GM19455 (cell line): ENCODE data around the gene TP63.

Source experiments
- ATAC-seq: cut with Tn5 transposase; IDR thresholded peaks from one replicate; pipeline ENCODE4 v1.9.1; 2021; ENCODE audit not compliant: unreplicated experiment

Gene TP63

DNA sequence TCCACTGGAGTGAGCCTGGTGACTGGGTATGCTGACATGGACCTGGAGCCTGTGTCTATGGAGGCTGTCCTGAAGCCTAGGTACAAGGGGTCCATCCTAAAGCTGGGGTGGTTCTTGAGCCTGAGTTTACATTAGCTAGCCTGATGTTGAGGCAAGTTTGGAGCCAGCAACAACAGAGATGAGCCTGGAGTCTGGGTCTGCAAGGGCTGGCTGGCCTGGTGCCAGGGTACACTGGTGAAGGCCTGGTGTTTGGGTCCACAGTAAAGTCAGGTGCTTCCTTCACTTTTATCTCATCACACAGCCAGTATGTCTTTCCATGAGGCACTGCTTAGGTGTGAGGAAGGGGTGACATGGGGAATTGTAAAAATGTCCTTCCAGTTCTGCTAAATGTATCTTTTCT is 49.5 kb downstream of the TP63 start:
- no peak for ATAC-seq

DNA sequence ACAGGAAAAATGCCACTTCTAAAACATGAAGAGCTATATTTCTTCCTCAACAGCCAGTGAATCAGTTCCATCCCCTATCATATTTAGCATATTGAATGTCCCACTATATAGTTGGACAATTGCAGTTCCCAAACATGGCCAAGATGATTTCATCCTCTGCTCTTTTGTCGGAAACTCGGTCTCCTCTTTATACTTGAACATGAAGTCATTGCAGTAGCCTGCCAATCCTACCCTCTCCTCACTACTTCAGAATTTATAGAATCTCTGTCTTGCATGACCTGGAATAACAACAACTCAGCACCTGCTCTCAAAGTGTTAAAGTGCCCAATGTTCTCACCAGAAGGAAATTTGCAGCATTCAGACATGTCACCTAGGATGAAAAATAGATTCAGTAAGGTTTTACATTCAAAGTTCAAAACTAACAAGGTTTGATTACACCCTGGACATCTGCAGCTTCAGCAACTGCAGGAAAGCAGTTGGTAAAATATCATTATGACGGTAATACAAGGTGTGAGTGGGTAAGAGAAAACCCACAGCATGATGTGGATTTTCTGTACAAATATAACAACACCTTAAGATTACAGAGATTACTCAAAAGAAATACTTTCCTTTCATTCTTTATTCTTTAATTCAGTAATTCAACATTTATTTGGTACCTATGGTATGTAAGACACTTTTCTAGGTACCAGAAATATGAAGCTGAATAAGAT is 52.5 kb downstream of the TP63 start:
- no peak for ATAC-seq

DNA sequence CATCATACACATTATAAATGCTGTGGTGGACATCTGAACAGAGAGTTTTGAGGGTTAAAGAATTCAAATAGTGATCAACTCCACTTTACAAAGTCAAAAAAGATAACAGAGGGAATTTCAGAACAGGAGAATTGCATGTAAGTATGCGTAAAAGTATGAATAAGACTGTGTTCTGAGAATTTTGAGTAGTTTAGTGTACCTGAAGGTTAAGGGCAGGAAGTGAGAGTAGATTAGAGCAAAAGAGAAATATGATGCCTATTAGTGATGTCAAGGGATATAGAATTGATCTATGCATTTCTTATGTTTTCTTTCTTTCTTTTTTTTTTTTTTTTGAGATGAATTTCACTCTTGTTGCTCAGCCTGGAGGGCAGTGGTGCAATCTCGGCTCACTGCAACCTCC is 53.1 kb downstream of the TP63 start:
- ATAC-seq = no peak

DNA sequence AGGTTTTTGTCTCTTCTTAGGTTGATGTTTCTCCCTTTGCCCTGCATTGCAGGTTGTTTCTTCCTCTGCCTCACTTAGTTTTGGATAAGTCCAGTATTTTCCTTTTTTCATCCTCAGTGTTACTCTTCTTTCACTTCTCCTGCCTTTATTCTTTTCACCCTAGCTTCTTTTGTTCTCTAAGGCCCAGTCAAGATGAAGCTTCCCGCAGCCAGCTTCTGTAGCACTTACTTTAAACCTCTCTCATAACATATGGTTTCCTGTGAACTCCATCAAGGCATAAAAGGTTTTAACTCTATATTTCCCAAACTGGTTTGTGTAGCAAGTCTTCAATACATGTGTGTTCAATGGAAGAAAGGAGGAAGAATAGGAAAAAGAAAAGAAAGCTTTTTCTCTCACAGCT is 54.1 kb downstream of the TP63 start:
- no peak for ATAC-seq

DNA sequence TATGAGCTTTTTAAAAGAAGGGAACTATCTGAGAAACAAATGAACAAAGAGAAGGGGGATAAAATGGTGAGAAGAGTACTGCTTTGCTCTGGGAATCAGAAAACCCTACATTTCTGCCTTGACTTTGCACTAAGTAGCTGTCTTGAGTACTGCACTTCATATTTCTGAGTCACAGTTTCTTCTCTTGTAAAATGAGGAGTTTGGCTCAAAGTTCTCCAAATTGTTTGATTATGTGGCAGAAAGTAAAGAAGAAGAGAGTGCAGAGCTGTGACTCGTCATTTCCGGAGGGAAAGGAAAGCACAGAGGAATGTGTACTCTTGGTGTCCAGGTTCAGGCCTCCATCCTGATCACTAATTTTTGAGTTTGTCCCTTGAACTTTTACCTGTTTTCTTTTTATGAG is 54.7 kb downstream of the TP63 start:
- ATAC-seq = no peak

DNA sequence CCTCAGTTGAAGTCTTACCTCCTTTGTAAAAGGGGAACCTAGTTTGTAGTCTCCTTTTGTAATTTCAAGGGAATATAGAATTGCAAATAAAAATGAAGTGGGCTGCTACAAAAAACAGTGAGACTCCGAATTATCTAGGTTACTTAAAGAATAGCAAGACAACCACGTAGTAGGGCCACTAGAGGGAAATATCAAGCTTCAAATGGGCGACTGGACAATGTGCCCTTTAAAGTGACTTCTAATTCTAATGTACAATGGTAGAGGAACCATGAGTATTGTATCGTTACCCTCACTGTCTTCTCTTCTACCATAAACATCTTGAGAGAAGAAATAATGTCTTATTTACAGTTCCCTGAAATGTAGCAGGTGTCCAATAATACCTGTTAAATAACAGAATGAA is 56.3 kb downstream of the TP63 start:
- no peak for ATAC-seq

DNA sequence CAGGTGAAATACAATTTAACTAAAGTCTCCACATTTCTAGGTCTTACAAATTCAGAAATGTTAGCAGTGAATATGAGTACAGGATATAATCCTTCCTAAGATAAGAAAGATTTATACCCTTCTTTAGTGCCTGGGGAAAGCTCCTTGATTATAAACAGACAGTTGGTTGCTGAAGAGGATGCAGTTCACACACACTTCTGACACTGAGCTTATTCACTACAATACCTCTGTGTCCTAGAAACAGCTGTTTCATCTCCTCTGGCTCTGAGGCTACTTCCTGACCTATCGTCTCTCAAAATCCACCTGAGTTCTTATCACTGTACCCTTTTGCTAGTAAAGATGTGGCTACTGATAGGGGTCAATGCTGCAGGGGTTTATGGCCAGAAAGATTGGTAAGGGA is 57.1 kb downstream of the TP63 start:
- ATAC-seq = no peak

DNA sequence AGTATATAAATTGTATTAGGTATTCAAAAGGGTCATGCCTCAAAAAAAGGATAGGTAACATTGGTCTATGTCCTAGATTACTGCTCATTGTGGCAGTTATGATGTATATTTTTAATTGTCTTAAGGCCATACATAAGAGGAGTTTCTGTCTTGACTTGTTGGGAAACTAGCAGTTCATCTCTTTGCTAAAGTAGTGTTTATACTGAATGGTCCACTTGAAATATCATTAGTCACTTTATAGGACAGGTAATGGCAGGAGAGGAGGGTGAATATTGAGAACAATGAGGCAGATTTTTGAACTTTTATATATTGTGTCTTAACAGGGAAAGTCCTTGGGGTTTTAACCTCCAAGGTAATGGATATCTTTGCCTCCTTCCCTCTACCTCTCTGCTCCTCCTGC is 58.4 kb downstream of the TP63 start:
- ATAC-seq = no peak

DNA sequence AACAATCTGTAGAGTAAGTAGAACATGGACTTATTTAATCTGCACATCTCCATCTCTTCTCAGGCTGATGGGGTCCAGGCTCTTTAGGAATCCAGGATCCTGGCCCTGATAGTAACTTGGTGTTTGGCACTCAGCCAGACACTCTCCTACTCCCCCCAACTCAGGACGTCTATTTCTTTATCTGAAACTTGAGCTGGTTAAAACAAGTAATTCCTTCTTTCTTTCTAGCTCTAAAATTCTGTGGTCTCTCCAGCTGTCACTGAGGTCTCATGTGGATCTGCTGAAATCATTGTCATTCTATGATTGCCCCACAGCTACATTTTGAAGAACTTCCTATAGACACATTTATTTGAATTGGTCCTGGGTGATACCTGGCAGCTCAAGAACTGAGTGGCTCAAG is 59.0 kb downstream of the TP63 start:
- ATAC-seq = no peak

DNA sequence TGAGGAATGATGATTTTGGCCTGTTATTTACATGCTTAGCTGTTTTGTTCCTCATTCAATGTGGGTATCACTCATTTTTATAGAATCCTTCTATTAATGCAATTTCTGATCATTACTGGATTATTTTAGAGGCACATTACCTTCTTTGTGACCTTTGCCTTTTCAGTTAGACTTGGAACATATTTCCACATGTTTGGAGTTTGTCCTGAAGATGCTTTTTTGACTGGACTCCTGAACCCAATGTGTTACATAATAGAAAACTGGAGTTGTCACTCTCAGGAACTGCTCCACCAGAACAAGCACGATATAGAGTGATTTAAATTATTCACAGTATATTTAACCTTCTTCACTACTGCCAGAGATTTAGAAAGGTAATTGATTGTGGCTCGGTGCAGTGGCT is 59.5 kb downstream of the TP63 start:
- ATAC-seq = no peak

DNA sequence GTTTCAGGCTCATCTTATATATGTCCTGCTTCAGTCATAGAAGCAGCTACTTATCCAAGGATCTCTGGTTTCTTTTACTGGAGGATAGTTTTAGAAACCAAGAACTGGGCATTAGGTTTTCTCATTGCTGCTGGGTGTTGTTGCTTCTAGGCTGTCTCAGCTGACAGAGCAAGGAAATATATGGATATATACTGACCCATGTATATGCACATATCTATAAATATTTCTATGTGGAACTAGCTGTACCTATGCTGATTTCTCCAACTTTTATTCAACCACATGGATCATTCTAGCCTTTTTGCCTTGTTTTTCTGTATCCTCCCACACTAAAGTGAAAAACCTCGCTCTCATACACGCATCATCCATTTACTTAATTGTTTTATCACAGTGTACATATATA is 64.2 kb downstream of the TP63 start:
- no peak for ATAC-seq

DNA sequence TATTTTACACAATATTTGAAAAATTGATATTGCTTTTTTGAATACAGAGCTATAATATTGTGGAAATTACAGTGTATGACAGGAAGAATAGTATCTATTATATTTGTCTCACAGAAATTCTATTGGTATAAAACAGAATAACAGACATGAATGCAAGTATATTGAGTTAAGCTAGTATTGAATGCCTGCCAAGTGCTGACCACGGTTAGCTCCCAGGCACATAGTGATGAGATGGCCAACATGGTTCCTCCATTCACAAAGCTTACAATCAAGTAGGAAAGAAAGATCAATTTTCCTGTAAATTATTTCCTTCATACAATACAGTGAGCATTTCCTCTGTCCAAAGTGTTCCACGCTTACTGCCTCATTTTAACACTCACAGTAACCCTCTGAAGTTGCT is 67.6 kb downstream of the TP63 start:
- ATAC-seq = no peak

DNA sequence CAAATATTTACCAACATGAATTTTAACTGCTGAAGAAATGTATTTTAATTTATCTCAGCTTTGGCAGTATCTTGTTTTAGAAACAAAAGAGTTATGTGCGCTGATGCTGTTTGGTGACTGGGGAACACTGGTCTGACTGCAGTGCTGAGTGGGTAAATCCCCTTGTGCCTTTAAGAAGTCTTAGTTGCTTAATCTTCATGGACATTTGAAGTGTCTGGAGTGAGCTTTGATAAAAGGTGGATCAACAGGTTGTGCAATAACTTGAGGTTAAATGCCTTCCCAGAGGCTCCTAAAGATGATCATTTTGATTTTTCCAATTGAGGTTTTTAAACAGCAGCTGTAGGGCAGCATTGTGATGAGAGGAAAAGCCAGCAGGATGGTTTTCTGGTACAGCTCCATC is 68.7 kb downstream of the TP63 start:
- ATAC-seq = no peak

DNA sequence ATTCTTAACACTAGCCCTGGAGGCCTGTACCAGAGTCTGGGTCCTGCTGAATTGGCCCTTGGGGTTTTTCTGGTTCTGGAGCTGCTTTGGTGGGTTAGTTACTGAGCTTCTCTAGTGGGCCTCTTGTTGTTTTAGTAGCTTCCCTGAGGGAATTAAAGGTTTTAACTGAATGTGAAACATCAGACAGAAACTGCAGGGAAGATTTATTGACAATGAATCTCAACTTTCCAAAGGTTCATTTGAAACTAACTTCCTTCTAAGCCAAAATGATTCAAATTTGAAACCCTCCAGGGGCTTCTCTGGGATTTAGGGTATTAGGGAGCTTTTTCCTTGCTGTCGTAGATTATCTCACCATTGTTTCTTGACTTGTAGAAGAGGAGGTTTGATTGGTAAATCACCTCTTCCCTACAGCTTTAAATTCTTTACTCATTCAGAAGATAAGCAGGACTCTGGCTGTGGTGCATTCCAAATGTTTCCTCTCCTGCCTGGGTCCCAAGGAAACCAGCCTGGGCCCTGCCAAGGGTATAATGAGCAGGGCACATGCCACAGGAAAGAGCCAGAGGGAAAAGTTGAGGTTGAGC is 71.0 kb downstream of the TP63 start:
- ATAC-seq = no peak

DNA sequence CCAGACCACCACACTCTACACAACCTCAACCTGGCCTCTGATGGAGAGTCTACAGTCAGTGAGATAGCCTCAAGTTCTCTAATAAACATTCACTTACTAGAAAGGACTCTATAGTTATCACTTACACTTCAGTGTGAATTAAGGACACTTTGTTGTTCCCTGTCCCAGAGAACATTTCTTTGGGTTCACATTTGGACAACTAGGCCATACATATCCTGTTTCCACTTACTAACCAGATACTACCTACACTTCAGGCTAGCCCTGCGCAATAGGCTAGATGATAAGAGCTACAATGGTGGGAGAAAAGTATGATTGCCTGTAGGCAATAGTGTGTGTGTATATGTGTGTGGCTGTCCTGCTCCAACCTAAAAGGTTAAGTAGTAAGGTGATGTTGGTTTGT is 72.7 kb downstream of the TP63 start:
- ATAC-seq = no peak

DNA sequence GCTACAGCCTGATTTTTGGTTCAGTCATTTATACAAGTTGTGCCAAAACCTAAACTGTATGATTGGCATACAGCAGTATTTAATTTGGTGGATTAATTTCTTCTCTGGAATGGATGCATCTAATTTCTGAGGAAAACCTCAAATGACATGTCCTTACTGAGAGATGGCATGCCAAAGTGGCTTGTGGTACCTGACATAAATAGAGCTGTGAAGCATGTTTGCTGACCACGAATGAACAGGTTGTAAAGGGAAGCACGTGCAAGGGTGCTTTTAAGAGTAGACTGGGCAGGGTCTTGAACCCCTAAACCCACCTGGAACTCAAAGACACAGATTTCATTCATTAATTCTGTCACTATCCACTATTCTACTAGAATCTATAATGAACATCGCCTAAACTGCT is 77.2 kb downstream of the TP63 start:
- ATAC-seq = no peak

DNA sequence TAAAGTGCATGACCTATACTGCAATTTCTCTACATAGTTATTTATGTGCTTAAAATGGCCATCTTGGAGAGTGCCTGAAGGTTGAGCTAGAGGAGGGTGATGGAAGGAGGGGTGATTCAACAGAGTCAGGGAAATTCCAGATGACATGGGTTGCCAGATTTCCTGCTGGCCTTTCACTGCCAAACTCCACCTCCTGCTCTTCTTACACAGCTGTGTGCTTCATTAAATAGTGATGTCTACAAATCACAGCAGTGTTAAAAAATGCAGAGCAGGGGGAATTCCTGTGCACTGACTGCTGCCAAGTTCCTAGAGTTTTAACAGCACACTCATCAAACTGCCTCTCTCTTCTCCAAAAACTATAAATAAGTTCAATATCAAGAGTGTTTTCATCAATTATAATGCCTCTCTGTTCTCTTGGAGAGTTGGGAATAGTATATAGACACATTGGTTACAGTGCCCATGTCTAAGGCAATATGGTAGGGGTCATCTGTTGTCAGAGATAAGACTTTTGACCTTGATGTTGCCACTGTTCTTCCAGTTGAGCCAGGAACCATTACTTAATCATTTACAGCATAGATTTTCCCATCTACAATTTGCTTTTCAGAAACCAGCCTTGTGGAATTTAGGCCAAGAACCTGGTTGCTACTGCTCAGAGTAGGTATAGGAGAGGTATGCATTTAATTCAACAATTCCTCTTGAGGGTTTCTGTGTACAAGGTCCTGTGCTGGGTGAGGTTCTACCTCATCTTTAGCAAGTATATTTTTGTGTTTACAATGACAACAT is 79.6 kb downstream of the TP63 start:
- no peak for ATAC-seq

DNA sequence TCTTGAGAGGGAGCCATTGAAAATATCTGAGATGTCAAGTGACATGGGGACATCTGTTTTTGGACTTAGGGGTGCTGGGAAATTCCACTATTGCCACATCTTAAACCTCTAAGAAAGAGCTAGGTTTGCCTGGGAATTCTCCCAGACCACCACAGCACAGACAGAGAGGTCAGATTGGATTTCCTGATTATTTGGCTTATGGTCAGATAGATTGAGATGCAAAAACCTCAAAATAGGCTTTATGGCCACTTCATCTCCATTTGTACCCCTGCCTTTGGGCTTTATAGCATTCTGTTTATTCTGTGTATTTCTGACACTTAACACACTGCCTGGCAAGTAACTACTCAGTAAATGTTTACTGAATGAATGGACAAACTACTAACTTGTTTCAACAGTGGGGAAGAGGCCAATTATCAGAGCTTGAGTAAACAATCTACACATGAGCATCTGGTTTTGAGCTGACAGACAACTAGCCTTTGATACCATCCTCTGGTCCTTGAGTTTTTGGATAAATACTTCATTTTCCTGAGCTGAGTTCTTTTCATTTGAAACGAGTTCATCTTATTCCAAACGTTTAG is 81.8 kb downstream of the TP63 start:
- ATAC-seq = no peak

DNA sequence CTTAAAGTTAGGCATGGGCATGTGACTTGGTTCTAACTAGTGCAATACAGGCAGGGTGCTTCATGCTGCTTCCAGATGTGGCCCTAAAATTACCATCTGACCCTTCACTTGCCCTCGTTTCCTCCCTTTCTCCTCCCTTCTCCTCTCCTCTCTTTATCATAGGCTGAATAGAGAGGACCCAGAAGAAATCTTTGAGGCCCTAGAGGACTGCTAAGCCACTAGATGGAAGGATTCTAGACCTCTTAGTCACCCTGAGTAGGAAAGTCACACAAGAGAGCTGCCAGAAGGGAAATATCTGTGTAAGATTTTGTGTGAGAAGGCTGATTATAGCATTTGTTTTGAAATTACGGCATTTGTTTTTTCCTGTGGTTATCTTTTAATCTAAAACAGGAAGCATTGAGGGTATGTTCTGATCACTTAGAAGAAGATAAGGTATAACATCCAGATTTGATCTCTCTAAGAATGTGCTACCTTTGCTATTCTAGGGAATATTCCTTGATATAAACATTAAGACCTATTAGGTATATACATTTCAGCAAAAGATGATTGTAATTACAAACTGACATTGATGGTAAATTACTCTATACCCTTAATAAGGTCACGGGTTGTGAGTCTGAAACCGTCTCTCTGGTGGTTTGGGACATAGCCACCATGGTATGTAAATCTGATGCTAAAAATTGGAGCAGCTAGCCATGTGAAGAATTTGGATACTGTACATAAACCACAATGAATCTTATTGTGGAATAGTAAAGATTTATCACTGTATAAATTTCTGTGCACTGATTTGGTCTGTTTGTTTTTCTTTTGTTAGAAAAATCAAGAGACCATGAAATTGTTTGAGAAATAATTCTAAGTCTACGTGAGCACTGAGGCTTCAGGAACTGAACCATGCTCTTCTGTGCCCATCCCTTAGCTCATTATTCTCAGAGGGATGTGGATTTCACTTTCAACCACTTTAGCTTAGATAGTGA is 84.1 kb downstream of the TP63 start:
- ATAC-seq = peak; percentile 51

DNA sequence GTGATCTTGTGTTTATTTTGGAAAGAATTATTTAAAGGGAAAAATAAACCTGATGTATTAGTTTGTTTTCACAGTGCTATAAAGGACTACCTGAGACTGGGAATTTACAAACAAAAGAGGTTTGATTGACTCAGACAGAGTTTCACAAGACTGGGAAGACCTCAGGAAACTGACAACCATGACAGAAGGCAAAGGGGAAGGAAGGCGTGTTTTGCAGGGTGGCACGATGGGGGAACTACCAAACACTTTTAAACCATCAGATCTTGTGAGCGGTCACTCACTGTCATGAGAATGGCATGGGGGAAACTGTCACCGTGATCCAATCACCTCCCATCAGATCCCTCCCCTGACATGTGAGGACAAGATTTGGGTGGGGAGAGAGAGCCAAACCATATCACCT is 87.0 kb downstream of the TP63 start:
- no peak for ATAC-seq
